Measurements from ENCODE around the gene KCNQ1.
A peak's percentile ranks its signal among the peaks of the same experiment; 100 is the strongest.

DNA sequence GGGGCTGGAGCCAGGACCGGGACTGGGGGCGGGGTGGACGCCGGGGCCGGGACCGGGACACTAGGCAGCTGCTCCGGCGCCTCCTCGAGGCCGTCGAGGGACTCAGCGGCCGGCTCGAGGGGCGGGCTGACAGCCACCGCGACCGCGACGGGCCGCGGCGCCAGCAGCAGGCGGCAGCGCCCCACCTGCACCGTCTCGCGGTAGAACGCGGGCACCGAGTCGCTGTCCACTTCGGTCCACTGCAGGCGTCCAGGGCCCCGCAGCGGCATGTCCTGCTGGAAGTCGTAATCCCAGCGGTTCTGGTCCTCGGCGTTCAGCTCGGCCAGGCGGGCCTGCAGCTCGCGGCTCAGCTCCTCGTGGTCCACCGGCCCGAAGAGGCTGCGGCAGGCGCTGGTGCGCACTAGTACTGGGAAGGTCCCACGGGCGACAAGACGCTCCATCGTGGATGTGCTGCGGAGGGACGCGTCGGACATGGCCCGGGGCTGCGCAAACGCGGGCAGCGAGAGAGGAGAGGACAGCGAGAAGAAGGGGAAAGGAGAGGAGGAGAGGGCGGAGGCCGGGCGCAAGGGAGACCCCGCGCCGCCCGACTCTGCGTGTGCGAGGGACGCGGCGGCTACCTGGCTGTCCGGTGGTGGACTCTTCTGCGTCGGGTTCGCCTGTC is 440.3 kb downstream of the KCNQ1 start:
- TF ChIP-seq, protein P1, sequence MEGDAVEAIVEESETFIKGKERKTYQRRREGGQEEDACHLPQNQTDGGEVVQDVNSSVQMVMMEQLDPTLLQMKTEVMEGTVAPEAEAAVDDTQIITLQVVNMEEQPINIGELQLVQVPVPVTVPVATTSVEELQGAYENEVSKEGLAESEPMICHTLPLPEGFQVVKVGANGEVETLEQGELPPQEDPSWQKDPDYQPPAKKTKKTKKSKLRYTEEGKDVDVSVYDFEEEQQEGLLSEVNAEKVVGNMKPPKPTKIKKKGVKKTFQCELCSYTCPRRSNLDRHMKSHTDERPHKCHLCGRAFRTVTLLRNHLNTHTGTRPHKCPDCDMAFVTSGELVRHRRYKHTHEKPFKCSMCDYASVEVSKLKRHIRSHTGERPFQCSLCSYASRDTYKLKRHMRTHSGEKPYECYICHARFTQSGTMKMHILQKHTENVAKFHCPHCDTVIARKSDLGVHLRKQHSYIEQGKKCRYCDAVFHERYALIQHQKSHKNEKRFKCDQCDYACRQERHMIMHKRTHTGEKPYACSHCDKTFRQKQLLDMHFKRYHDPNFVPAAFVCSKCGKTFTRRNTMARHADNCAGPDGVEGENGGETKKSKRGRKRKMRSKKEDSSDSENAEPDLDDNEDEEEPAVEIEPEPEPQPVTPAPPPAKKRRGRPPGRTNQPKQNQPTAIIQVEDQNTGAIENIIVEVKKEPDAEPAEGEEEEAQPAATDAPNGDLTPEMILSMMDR (conservative IDR thresholded peaks at IDR 0.05), result no peak; the same call in 1 of the 2 replicates
- peak; percentile 29; the same call in 1 of the 2 replicates for TF ChIP-seq EZH2 (IDR thresholded peaks at IDR 0.05; ENCODE audit: low read depth)
